HuH-7.5 (cell line): ENCODE data around the gene ADD3.

Source experiments
- DNase-seq: peaks from one replicate; pipeline ENCODE4 v3.0.0; 2011; ENCODE audit warnings: low spot score

ADD3 gene

DNA sequence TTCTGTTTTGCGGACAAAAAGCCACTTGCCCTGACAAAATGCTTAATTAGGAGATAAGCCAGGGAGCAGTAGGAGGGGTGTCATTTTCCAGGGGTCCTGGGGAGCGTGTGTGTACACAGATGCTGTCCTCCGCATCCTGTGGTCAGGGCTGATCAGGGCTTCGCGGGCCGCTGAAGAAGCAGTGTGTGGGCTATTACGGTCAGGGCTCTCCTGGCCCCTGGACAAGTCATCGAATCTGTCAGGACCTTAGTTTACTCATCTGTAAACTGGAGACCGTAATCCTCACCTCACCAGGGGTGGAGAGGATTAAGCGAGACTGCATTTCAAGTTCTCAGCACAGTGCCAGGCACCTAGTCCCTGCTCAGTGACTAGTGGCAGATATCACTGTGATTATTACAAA is 173.7 kb downstream of the ADD3 start:
- DNase-seq: no peak

GRCh38 chr10:110181911-110182310 is 174.1 kb downstream of the ADD3 start:
- no peak for DNase-seq

DNA sequence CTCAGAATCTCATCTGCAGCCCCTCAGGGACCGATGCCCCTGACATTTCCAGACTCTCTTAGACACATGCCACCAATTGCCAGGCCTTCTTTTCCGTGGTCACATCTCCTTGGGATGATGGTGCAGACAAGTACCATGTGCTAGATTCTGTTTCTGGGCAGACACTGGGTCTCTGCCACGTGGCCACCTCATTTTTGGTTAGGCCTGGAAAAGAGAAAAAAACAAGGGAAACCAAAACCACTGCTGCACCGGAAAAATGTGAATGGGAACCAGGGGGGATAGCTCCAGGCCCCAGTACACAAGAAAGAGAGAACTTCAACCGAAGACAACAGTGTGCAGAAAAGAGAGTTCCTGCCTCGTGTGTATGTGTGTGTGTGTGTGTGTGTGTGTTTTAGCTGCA is 176.6 kb downstream of the ADD3 start:
- DNase-seq: no peak
